SU-DHL-6 (cell line): ENCODE data around the gene TMEM212.

ENCODE experiments used
- CTCF ChIP-seq: fragments of 200-600 bp; sonication (generic); IDR thresholded peaks from one replicate; pipeline ENCODE4 v1.5.1; 2017; ENCODE audit warnings: antibody characterized with exemption, mild to moderate bottlenecking, low read length, moderate library complexity; ENCODE audit not compliant: insufficient read depth, poor library complexity, severe bottlenecking
- EZH2phosphoT487 ChIP-seq: fragments of 200-600 bp; sonication (generic), shearing (Covaris generic); conservative IDR thresholded peaks from 2 replicates; pipeline ENCODE4 v1.6.1; 2018; ENCODE audit warnings: mild to moderate bottlenecking, antibody characterized with exemption, low read length, moderate library complexity, mixed read lengths

DNA sequence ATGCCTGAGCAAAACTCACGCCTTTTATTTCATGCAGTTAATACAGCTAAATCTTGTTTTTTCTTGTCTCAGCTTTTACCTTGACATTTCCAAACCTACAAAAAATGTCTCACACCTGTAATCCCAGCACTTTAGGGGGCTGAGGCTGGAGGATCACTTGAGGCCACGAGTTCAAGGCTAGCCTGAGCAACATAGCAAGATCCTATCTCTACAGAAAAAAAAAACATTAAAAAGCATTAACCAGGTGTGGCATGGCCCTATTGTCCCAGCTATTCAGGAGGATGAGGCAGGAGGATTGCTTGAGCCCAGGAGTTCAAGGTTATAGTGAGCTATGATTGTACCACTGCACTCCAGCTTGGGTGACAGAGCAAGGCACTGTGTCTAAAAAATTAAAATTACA lies 3.9 kb upstream of the TMEM212 start:
- no peak for TF ChIP-seq CTCF
- TF ChIP-seq EZH2phosphoT487 = no peak
